HG03457 (cell line): ENCODE results near the gene ZNF573.
"Not testable (repeated sequence)": the region's sequence is repeated elsewhere in the genome, so short reads cannot be mapped to it uniquely, and the experiment has no call there.

Experiments
- ATAC-seq: cut with Tn5 transposase; IDR thresholded peaks from one replicate; pipeline ENCODE4 v1.9.1; 2021; ENCODE audit warnings: moderate number of reproducible peaks; ENCODE audit not compliant: unreplicated experiment

The ZNF573 gene

GRCh38 chr19:37779127-37780005, at the start of gene ZNF573:
Gene ZNF573 (minus strand): TSS chr19:37779586. CDS start chr19:37773729, 5,857 bp downstream.
- ATAC-seq: peak; percentile 63

GRCh38 chr19:37817180-37817981, 38.0 kb upstream of the ZNF573 start:
- ATAC-seq: no peak

GRCh38 chr19:37815611-37816010, 36.2 kb upstream of the ZNF573 start:
- ATAC-seq: not testable (repeated sequence)

GRCh38 chr19:37813340-37813739, 34.0 kb upstream of the ZNF573 start:
- no peak for ATAC-seq

GRCh38 chr19:37809366-37809765, 30.0 kb upstream of the ZNF573 start:
- ATAC-seq: no peak

GRCh38 chr19:37803249-37803840, 24.0 kb upstream of the ZNF573 start:
- ATAC-seq: no peak

GRCh38 chr19:37790244-37790925, 11.0 kb upstream of the ZNF573 start:
- ATAC-seq: no peak

GRCh38 chr19:37778613-37779126, 716 bp downstream of the ZNF573 start:
- no peak for ATAC-seq

GRCh38 chr19:37770985-37771384, 8.4 kb downstream of the ZNF573 start:
- ATAC-seq: no peak

- no peak for ATAC-seq
These were observed 15.9 kb downstream of the ZNF573 start for GRCh38 chr19:37763488-37763887.

GRCh38 chr19:37757683-37758082, 21.7 kb downstream of the ZNF573 start:
- ATAC-seq: not testable (repeated sequence)

- no peak for ATAC-seq
These were observed 41.0 kb downstream of the ZNF573 start for GRCh38 chr19:37738371-37738770.

GRCh38 chr19:37725181-37725580, 54.2 kb downstream of the ZNF573 start:
- ATAC-seq: no peak

- ATAC-seq: no peak
These were observed 59.5 kb downstream of the ZNF573 start for GRCh38 chr19:37719927-37720265.

GRCh38 chr19:37719111-37719926, 60.1 kb downstream of the ZNF573 start, which contains the start of gene ZNF607:
Gene ZNF607 (minus strand): TSS chr19:37719761. CDS start chr19:37711618, 8,143 bp downstream.
- peak; percentile 93 for ATAC-seq

- ATAC-seq: no peak
These were observed 61.1 kb downstream of the ZNF573 start for GRCh38 chr19:37718304-37718703.

- no peak for ATAC-seq
These were observed 63.2 kb downstream of the ZNF573 start for GRCh38 chr19:37716140-37716539.

GRCh38 chr19:37706052-37706605, 73.3 kb downstream of the ZNF573 start:
- ATAC-seq: no peak

GRCh38 chr19:37699057-37699456, 80.3 kb downstream of the ZNF573 start:
- no peak for ATAC-seq
